Fibroblast of lung (primary cell): ENCODE measurements around the gene BCKDHB. TPM values are rescaled to one million over a fixed set of nuclear protein-coding genes. Genes with fewer than 3 reads are reported as not detected.
"Not testable (repeated sequence)": the region's sequence is repeated elsewhere in the genome, so short reads cannot be mapped to it uniquely, and the experiment has no call there.

Experiments used
- DNase-seq, 2 donors: peaks; one replicate each; pipeline versions ENCODE4 v3.0.0 to v3.0.0-alpha.2; 2010; ENCODE audit warnings: low read depth in 2 of 2
- H2AFZ ChIP-seq: 2 replicates; pipeline ENCODE4 v1.5.1; 2012; ENCODE audit warnings: low read length, control low read depth, inconsistent platforms
- H3K27ac ChIP-seq: 2 replicates; pipeline ENCODE4 v1.5.1; 2011; ENCODE audit warnings: low read length, control low read depth; ENCODE audit not compliant: insufficient read depth
- H3K27me3 ChIP-seq: 2 replicates; pipeline ENCODE4 v1.5.1; 2011; ENCODE audit warnings: mild to moderate bottlenecking, low read length; ENCODE audit not compliant: control insufficient read depth, insufficient read depth
- H3K36me3 ChIP-seq: 2 replicates; pipeline ENCODE4 v1.5.1; 2011; ENCODE audit warnings: low read length; ENCODE audit not compliant: control insufficient read depth, insufficient read depth
- H3K4me1 ChIP-seq: 2 replicates; pipeline ENCODE4 v1.5.1; 2011; ENCODE audit warnings: low read length; ENCODE audit not compliant: control insufficient read depth, insufficient read depth; ENCODE audit errors: extremely low read depth
- H3K4me2 ChIP-seq: 2 replicates; pipeline ENCODE4 v1.5.1; 2011; ENCODE audit warnings: low read length, control low read depth; ENCODE audit not compliant: insufficient read depth; ENCODE audit errors: extremely low read depth
- H3K4me3 ChIP-seq, 4 experiments: fragments of 200-600 bp in 1 of 4; sonication (generic) in 1 of 4; replicated peaks in 1 of 4; 2 replicates each; pipeline ENCODE4 v1.5.1; 2011 to 2016; ENCODE audit warnings: low read length in 4 of 4, low read depth in 3 of 4, mild to moderate bottlenecking in 3 of 4, control low read depth in 2 of 4, inconsistent platforms in 1 of 4, mixed read lengths in 1 of 4; ENCODE audit not compliant: insufficient read depth in 1 of 4; ENCODE audit errors: control extremely low read depth in 1 of 4
- H3K79me2 ChIP-seq: 2 replicates; pipeline ENCODE4 v1.5.1; 2012; ENCODE audit warnings: mild to moderate bottlenecking, low read length, inconsistent platforms; ENCODE audit not compliant: control insufficient read depth, insufficient read depth
- H3K9ac ChIP-seq: 2 replicates; pipeline ENCODE4 v1.5.1; 2011; ENCODE audit warnings: mild to moderate bottlenecking, low read length, control low read depth; ENCODE audit not compliant: insufficient read depth
- H3K9me3 ChIP-seq: 2 replicates; pipeline ENCODE4 v1.5.1; 2012; ENCODE audit warnings: low read depth, low read length; ENCODE audit not compliant: control insufficient read depth, insufficient read depth
- H4K20me1 ChIP-seq: 2 replicates; pipeline ENCODE4 v1.5.1; 2011; ENCODE audit warnings: low read length; ENCODE audit not compliant: control insufficient read depth, insufficient read depth; ENCODE audit errors: extremely low read depth
- CTCF ChIP-seq, 2 donors: IDR thresholded peaks in 1 of 2; conservative IDR thresholded peaks in 1 of 2; 1 replicate in 1 of 2; 2 replicates in 1 of 2; pipeline ENCODE4 v1.5.1; 2011 to 2012; ENCODE audit warnings: low read length in 2 of 2, control low read depth in 1 of 2, inconsistent platforms in 1 of 2, low read depth in 1 of 2, mild to moderate bottlenecking in 1 of 2
- EZH2 ChIP-seq: IDR thresholded peaks from 2 replicates; pipeline ENCODE4 v1.5.1; 2012; ENCODE audit warnings: low read length, control low read depth, mild to moderate bottlenecking; ENCODE audit errors: missing control alignments
- polyA plus RNA-seq, 2 donors: library from polyadenylated mRNA; depleted of rRNA in 1 of 2; stranded (reverse) in 1 of 2; unstranded in 1 of 2; fragments of >200 nt; gene quantifications; 2 replicates each; pipeline ENCODE4 v1.2.1, GENCODE V29; 2011 to 2012; ENCODE audit warnings: missing spikeins in 1 of 2
- total RNA-seq: library from RNA; depleted of rRNA; stranded (reverse); fragments of >200 nt; gene quantifications from 2 replicates; pipeline ENCODE4 v1.2.1, GENCODE V29; 2014

BCKDHB gene
- total and polyA plus RNA-seq, 2 donors (not counting 1 experiment from before 2014, with no cell fraction given), result 8.3 to 16.2 TPM

- no peak overlapping the region for H3K9ac ChIP-seq
- no peak overlapping the region for H3K4me2 ChIP-seq
- H3K27ac ChIP-seq, result no peak overlapping the region
- no peaks in the 10 kb centered on the region for H3K79me2 ChIP-seq
- H3K4me3 ChIP-seq, result no peak overlapping the region
- TF ChIP-seq EZH2 (no peak), CTCF (conservative IDR thresholded peaks at IDR 0.05 in 1 of 2, IDR thresholded peaks at IDR 0.05 in 1 of 2; ENCODE audit: low read depth in 1 of 2, low read length in 2 of 2) (no peak)
- no peak overlapping the region for H2AFZ ChIP-seq
- no peaks in the 10 kb centered on the region for H4K20me1 ChIP-seq
- DNase-seq, result no peak
- no peaks in the 10 kb centered on the region for H3K27me3 ChIP-seq
- no peaks in the 10 kb centered on the region for H3K36me3 ChIP-seq
- H3K9me3 ChIP-seq, result no peaks in the 10 kb centered on the region
- H3K4me1 ChIP-seq, result no peaks in the 10 kb centered on the region
Observed at GRCh38 chr6:80209430-80209829, 103.0 kb downstream of the BCKDHB start.

- no peak overlapping the region for H3K27ac ChIP-seq
- no peaks in the 10 kb centered on the region for H3K36me3 ChIP-seq
- H2AFZ ChIP-seq, result no peak overlapping the region
- H3K4me2 ChIP-seq, result no peak overlapping the region
- H3K4me3 ChIP-seq, result no peak overlapping the region
- no peaks in the 10 kb centered on the region for H3K4me1 ChIP-seq
- TF ChIP-seq CTCF (conservative IDR thresholded peaks at IDR 0.05 in 1 of 2, IDR thresholded peaks at IDR 0.05 in 1 of 2; ENCODE audit: low read depth in 1 of 2, low read length in 2 of 2) (no peak), EZH2 (no peak)
- H3K9ac ChIP-seq, result no peak overlapping the region
- H3K9me3 ChIP-seq, result no peaks in the 10 kb centered on the region
- H3K79me2 ChIP-seq, result no peaks in the 10 kb centered on the region
- no peaks in the 10 kb centered on the region for H3K27me3 ChIP-seq
- DNase-seq, result peak; percentile 17 to 33
- H4K20me1 ChIP-seq, result no peaks in the 10 kb centered on the region
Observed at GRCh38 chr6:80210618-80211017, 104.1 kb downstream of the BCKDHB start.

GRCh38 chr6:80211286-80211685 lies 104.8 kb downstream of the BCKDHB start:
- Histone ChIP-seq H2AFZ (no peak overlapping the region), H3K36me3 (no peaks in the 10 kb centered on the region), H3K4me2 (no peak overlapping the region), H3K9me3 (no peaks in the 10 kb centered on the region), H3K9ac (no peak overlapping the region), H3K79me2 (no peaks in the 10 kb centered on the region), H3K27me3 (no peaks in the 10 kb centered on the region), H3K4me3 (no peak overlapping the region), H4K20me1 (no peaks in the 10 kb centered on the region), H3K4me1 (no peaks in the 10 kb centered on the region), H3K27ac (no peak overlapping the region)
- peak in 1 of 2 donors; percentile 26 for DNase-seq
- no peak for TF ChIP-seq CTCF (conservative IDR thresholded peaks at IDR 0.05 in 1 of 2, IDR thresholded peaks at IDR 0.05 in 1 of 2; ENCODE audit: low read depth in 1 of 2, low read length in 2 of 2)
- no peak for TF ChIP-seq EZH2

- H3K4me2 ChIP-seq, H3K27ac ChIP-seq, H3K36me3 ChIP-seq, H4K20me1 ChIP-seq, H3K4me3 ChIP-seq, H2AFZ ChIP-seq, H3K4me1 ChIP-seq, DNase-seq, H3K27me3 ChIP-seq, H3K9me3 ChIP-seq, H3K9ac ChIP-seq, H3K79me2 ChIP-seq: not testable (repeated sequence)
Observed at GRCh38 chr6:80211890-80212289, 105.4 kb downstream of the BCKDHB start.
